ENCODE results near the gene POGLUT2.
A peak's percentile ranks its signal among the peaks of the same experiment; 100 is the strongest.
"Not testable (repeated sequence)": the region's sequence is repeated elsewhere in the genome, so short reads cannot be mapped to it uniquely, and the experiment has no call there.

Gene POGLUT2

GRCh38 chr13:102805680-102806079 is 6.9 kb upstream of the POGLUT2 start:
- no peak for DNase-seq

- DNase-seq: peak; percentile 79 to 82
Observed at GRCh38 chr13:102800145-102801041, 1.6 kb upstream of the POGLUT2 start.

GRCh38 chr13:102799426-102800144 is 809 bp upstream of the POGLUT2 start:
- peak in 1 of 2 donors; percentile 13 for DNase-seq

DNA sequence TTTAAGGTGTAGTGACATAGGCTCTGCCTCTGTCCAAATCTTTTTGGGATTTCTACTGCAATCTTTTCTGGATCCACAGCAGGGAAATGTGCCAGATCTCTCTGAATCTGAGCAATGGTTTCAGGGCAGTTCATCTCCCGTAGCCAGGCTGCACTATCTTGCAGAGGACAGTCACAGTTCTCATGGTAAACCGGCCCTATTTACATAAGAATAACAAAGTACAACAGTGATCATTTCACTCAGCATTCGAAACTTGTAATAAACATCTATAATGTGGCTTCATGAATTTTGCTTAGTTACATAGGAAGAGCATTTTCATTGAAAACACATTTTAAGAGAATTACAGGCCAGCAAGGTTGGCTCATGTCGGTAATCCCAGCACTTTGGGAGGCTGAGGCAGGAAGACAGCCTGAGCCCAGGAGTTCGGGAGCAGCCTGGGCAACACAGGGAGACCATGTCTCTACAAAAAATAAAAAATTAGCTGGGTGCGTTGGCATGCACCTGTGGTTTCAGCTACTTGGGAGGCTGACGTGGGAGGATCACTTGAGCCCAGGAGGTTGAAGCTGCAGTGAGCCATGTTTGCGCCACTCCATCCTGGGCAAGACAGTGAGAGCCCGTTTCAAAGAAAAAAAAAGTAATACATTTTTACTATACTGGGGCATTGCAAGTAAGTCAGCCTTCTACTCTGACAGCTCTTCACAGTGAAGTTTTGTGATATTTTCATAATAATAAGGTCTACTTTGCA is 5.0 kb downstream of the POGLUT2 start:
- DNase-seq: no peak

GRCh38 chr13:102792396-102792795 is 6.4 kb downstream of the POGLUT2 start:
- no peak for DNase-seq

- DNase-seq: no peak
Observed at GRCh38 chr13:102788683-102789082, 10.1 kb downstream of the POGLUT2 start.

DNA sequence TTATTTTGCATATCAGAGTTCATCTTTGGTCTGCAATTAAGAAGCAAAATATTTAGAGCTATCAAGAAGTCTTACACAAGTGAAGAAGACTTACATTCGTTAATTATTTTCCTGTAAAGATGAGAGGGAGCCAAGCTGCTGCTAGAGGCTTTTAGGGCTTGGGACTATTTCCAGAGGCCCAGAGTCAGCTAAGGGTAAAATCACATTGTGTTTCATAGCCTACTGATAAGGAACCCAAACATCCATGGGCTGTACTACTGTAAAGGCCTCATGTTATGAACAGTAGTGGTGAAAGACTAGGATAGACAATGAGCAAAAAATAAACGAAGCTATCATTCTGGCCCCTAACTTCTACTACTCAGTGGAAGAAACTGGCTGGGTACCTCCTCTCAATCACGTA is 14.3 kb downstream of the POGLUT2 start:
- DNase-seq: no peak

DNA sequence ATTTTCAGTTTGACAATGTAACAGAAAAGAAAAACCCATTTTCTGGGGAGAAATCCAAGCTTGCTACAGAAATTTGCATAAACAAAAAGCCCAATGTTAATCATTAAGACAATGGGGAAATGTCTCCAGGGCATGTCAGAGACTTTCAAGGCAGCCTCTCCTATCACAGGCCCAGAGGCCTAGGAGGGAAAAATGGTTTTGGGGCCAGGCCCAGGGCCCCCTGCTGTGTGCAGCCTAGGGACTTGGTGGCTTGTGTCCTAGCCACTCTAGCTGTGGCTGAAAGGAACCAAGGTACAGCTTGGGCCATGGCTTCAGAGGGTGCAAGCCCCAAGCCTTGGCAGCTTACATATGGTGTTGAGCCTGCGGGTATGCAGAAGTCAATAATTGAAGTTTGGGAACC is 17.2 kb downstream of the POGLUT2 start:
- DNase-seq: no peak

- DNase-seq: not testable (repeated sequence)
Observed at GRCh38 chr13:102780656-102781055, 18.1 kb downstream of the POGLUT2 start.

DNA sequence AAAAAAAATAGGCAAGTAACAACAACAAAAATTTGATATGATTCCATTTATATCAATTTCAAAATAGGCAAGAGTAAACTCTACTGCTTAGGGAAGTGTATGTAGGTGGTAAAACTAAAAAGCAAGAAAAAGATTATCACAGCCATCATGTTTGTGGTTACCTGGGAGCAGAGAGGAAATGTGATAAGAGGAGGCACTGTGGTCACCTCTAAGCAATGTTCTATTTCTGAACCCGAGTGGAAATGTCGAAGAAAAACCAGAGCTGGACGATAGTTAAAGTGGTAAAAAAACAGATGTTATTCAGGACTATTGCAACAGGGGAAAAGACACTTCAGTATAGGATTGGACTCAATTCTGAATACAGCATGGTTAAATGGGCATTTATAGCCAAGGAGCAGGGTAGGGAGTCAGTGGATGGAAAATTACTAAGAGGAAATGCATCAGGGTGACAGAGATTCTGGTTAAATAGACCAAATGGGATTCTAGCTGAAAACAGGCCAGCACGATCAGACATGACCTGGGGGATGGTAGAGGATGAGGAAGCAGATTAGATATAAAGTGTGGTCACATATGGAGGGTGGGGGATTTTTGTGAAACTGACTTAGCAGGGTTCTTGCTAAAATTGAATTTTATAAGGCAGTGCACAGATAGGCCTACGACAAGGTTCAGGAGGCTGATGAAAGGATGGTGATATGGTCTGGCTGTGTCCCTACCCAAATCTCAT is 19.2 kb downstream of the POGLUT2 start:
- DNase-seq: peak; percentile 11 to 18

GRCh38 chr13:102777736-102778135 is 21.0 kb downstream of the POGLUT2 start:
- no peak for DNase-seq

DNA sequence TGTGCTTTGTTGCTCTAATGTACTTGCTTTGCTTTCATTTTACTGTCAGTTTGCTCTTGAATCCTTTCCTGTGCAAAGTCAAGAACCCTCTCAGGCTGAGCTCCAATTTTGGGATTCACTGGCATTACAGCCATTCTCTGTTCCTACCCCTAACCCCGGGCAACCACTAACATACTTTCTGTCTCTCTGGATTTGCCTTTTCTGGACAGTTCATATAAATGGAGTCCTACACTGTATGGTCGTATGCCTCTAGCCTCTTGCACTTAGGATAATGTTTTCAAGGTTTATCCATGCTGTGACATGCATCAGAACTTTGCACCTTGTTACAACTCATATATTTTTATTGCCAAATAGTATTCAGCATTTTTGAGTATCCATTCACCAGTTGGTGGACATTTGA is 22.5 kb downstream of the POGLUT2 start:
- no peak for DNase-seq

DNA sequence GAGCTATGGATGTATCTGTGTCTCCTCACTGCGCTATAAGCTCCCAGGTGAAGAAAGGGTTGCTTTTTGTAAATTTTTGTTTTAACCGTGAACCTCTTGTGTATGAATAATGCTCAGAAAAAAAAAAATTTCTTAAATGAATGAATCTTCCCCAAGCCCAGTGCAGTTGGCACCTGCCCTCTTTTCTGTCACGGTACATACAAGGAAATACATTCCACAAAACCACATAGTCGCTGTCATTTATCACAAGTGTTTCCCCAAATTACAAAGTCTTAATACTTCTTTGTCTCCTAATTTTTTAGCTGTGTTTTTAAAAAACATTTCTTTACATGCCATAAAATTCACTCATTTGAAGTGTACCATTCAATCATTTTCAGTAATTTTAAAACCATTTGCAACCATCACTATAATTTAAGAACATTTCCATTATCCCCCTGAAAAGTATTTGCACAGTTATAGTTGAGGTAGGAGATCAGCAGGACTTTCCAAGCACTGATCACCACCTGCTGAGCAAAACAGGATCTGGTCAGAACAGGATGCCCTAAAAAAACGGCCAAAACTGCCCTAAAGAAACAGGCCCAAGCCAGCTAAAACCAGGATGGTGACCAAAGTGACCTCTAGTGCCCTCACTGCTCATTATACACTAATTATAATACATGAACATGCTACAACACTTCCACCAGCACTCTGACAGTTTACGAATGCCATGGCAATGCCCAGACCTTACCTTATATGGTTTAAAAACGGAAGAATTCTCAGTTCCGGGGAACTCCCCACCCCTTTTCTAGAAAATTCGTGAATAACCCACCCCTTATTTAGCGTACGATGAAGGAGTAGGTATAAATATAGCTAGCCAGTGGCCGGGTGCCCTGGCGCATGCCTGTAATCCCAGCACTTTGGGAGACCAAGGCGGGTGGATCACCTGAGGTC is 23.9 kb downstream of the POGLUT2 start:
- no peak for DNase-seq

DNA sequence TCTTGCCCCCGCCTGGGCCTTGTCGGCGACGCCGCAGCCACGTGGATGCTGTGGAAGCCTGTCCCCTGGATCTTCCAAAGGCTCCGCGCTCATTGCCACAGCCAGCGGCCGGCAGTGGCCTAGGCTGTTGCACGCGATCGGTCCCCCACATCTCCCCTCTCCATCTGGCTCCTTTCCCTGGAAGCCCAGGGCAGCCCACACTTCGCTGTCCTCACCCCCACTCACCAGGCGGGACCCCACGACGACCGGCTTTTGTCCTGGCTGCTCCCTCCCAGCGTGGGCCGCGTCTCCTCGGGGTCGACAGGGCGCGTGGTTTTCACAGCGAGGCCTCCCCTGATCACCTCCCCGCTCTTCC is 24.6 kb downstream of the POGLUT2 start:
- DNase-seq: no peak

DNA sequence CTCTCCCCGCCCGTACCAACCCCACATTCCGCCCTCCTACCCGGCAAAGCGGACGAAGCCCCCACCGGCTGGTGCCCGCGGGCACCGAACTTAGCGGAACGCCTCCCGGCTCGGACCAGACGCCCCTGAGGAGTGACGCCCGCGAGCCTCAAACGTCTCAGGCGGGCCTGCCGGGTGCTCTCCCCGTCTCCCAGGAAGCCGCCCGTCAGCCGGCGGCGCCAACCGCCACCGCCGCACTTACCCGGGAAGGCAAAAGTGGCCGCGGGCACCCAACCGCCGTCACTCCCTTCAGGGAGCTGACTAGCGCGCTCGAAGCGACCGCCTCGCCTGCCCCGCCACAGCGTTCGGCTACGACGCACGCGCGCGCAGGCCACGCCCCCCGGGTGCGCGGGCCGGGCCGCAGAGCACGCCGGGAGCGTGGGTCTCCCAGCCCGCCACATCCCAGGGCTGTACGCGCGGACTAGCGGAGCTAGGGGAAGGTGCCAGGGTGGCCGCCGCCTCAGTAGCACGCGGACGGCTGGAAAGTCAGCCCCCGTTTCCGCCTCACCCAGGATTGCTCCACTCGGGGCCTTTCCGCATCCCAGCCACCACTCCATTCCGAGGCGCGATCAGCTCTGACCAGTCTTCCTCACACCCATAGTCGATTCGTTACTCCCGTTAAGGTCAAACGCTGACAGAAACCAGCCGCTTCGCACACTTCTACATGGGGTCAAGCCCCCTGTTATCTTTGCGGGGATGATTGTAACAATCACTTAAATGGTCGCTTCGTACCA is 25.1 kb downstream of the POGLUT2 start, which contains the start of gene TEX30:
Gene TEX30, minus strand, starts transcription at position 346 of the 773 bp plus-strand sequence. CDS start 3,760 bp downstream, outside the sequence.
- peak; percentile 74 to 86 for DNase-seq

DNA sequence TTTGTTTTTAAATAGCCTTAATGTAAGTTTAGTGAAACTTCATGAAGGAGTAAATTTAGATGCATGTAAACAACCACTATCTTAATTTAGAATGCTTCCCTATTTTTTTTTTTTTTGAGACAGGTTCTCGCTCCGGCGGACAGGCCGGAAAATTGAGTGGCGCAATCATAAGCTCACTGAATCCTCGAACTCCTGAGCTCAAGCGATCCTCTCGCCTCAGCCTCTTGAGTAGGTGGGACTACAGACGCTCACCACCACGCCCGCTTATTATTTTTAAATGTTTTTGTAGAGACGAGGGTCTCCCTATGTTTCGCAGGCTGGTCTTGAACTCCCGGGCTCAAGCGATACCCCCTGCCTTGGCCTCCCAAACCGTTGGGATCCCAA is 26.7 kb downstream of the POGLUT2 start:
- DNase-seq: no peak

DNA sequence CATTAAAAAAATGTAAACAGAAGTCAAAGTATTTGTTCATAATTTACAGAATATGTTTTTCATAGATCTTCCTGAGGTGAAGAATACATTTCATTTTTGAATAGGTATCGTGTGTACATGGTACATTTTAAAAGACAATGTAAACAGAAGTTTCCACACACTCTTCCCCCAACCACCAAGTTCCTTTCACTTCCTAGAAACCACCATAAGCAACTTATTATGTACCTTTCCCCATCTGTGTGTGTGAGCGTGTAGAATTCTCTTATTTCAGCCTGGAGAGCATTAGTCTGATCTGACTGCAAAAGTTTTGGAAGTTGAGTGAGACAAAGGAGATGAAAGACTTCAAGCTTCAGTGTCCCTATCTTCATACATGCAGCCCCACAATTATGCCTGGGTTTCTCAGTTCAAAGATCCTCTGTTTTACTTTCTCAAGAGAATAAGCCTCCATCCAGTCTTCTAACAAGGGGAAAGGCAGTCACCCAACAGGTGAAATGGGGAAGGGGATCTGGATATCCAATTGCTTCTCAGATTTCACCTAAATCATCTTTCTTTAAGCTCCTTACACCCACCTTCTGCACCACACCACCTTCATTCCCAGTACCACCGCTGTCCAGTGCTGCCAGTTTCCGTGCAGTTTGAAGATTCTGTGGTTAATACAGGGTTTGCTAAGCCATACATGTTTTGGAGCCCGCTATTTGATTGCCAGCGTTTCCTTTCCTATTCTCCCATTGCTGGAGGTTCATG is 27.3 kb downstream of the POGLUT2 start:
- no peak for DNase-seq

GRCh38 chr13:102770435-102770834 is 28.3 kb downstream of the POGLUT2 start:
- no peak for DNase-seq

- DNase-seq: no peak
Observed at GRCh38 chr13:102769679-102770078, 29.1 kb downstream of the POGLUT2 start.

DNA sequence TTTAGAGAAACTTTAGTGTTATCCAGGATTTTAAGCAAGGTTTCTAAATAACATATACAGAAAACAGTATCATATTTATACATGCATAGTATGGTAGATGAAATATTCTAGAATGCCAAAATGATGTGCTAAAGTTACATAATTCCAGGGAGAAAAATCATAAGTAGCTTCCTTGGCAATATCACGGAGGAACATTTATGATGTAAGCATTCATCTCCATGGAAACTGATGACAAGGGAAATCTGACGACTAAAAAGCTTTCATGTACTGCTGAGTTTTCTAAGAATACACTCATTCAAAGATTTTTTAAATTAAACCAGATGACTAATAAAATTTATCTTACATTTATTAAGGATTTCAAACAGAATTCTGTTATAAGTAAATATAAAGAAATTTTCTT is 29.9 kb downstream of the POGLUT2 start:
- DNase-seq: no peak

All from stimulated activated CD4-positive, alpha-beta T cell treated with anti-CD3 and anti-CD28 coated beads, Interleukin-2, amount 100 ng/mL, for 48 hours (primary cell).